HepG2 (cell line): ENCODE measurements around the gene GLTPD2. TPM values are rescaled to one million over a fixed set of nuclear protein-coding genes. Genes with fewer than 3 reads are reported as not detected.
A peak's percentile ranks its signal among the peaks of the same experiment; 100 is the strongest.

Source experiments
- ATAC-seq: fragments of 200-7000 bp; cut with Tn5 transposase; 3 replicates; pipeline ENCODE4 v1.9.1; 2020; ENCODE audit warnings: mild to moderate bottlenecking, moderate library complexity
- BruUV-seq: library from RNA; stranded (reverse); fragments of 400-500 nt; replicated peaks from 2 replicates; lab custom pipeline; 2021; lab: Mats Ljungman, UMichigan
- CTCF ChIA-PET: fragments of 300-600 bp; formaldehyde crosslinking; extraction: SDS; loops from one replicate; lab custom pipeline; 2021; ENCODE audit warnings: low total read pairs, inconsistent platforms, low intra/inter-chr PET ratio; lab: Yijun Ruan, JAX
- POLR2A ChIA-PET: fragments of 350-600 bp; sonication (Branson Sonifier 250); formaldehyde crosslinking; loops from one replicate; lab custom pipeline; 2020; ENCODE audit warnings: antibody characterized with exemption, inconsistent platforms; lab: Yijun Ruan, JAX
- DNase-seq: peaks from one replicate; pipeline ENCODE4 v3.0.0-alpha.2; 2015; ENCODE audit warnings: low spot score
- FAIRE-seq: peaks from 3 replicates; lab custom pipeline; 2011; peaks lifted over from hg19 to GRCh38; lab: Jason Lieb, UNC
- H2AFZ ChIP-seq: one replicate; pipeline ENCODE4 v1.6.1; 2011; ENCODE audit warnings: low read length, inconsistent platforms
- H3K27ac ChIP-seq: fragments of 300-600 bp; 3 replicates; pipeline ENCODE4 v1.8.0; 2011; ENCODE audit warnings: mixed run types, mild to moderate bottlenecking, mixed read lengths, low read length, inconsistent platforms; ENCODE audit not compliant: insufficient read depth; ENCODE audit errors: extremely low read length
- H3K27me3 ChIP-seq, 2 experiments: fragments of 200-600 bp in 1 of 2; 2 replicates in 1 of 2; 3 replicates in 1 of 2; pipeline versions ENCODE4 v1.6.0 to v1.8.0; 2011; ENCODE audit warnings: low read length in 2 of 2, mild to moderate bottlenecking in 2 of 2, moderate library complexity in 2 of 2, inconsistent platforms in 1 of 2; ENCODE audit not compliant: insufficient read depth in 2 of 2, control insufficient read depth in 1 of 2
- H3K36me3 ChIP-seq, 2 experiments: fragments of 200-600 bp in 1 of 2; replicated peaks in 1 of 2; 2 replicates in 1 of 2; 3 replicates in 1 of 2; pipeline versions ENCODE4 v1.5.1 to v1.8.0; 2011; ENCODE audit warnings: low read length in 2 of 2, inconsistent platforms in 1 of 2; ENCODE audit not compliant: insufficient read depth in 2 of 2, control insufficient read depth in 1 of 2
- H3K4me1 ChIP-seq: 2 replicates; pipeline ENCODE4 v1.5.1; 2012; ENCODE audit warnings: low read length, inconsistent platforms; ENCODE audit not compliant: insufficient read depth
- H3K4me2 ChIP-seq: 2 replicates; pipeline ENCODE4 v1.6.0; 2011; ENCODE audit warnings: low read depth, low read length, inconsistent platforms
- H3K4me3 ChIP-seq, 3 experiments: fragments of 200-600 bp in 1 of 3; sonication (generic), shearing (Covaris generic) in 1 of 3; replicated peaks in 1 of 3; 2 replicates each; pipeline ENCODE4 v1.5.1; 2011 to 2016; ENCODE audit warnings: low read length in 3 of 3, inconsistent platforms in 2 of 3, low read depth in 2 of 3, mild to moderate bottlenecking in 2 of 3, control low read depth in 1 of 3, mixed read lengths in 1 of 3; ENCODE audit not compliant: insufficient read depth in 1 of 3
- H3K79me2 ChIP-seq: one replicate; pipeline ENCODE4 v1.6.1; 2011; ENCODE audit warnings: low read length, inconsistent platforms; ENCODE audit not compliant: insufficient read depth
- H3K9ac ChIP-seq: 2 replicates; pipeline ENCODE4 v1.6.0; 2011; ENCODE audit warnings: mild to moderate bottlenecking, low read depth, low read length, inconsistent platforms; ENCODE audit not compliant: insufficient read depth
- H3K9me3 ChIP-seq: 2 replicates; pipeline ENCODE4 v1.5.1; 2012; ENCODE audit warnings: mild to moderate bottlenecking, low read length
- H4K20me1 ChIP-seq: 2 replicates; pipeline ENCODE4 v1.6.0; 2011; ENCODE audit warnings: inconsistent platforms, mild to moderate bottlenecking, low read length, moderate library complexity; ENCODE audit not compliant: insufficient read depth
- CBX5 ChIP-seq: sonication (generic); formaldehyde crosslinking; IDR thresholded peaks from 2 replicates; pipeline ENCODE4 v1.4.0; 2020; ENCODE audit warnings: missing genetic modification reagents, borderline replicate concordance
- KAT7 ChIP-seq: IDR thresholded peaks from 2 replicates; pipeline ENCODE4 v1.6.1; 2018; ENCODE audit warnings: borderline replicate concordance, missing compliant biosample characterization
- NFKB2 ChIP-seq: sonication (generic); formaldehyde crosslinking; IDR thresholded peaks from 2 replicates; pipeline ENCODE4 v1.4.0; 2020; ENCODE audit warnings: missing genetic modification reagents, borderline replicate concordance
- SAP130 ChIP-seq: IDR thresholded peaks from 2 replicates; pipeline ENCODE4 v1.6.1; 2016; ENCODE audit warnings: low read depth
- ZNF101 ChIP-seq: sonication (generic); formaldehyde crosslinking; IDR thresholded peaks from 2 replicates; pipeline ENCODE4 v1.4.0; 2020; ENCODE audit warnings: mild to moderate bottlenecking, low read depth, missing genetic modification reagents, borderline replicate concordance
- ZNF546 ChIP-seq: sonication (generic); formaldehyde crosslinking; conservative IDR thresholded peaks from 2 replicates; pipeline ENCODE4 v1.8.1; 2023; ENCODE audit warnings: mild to moderate bottlenecking, missing genetic modification reagents
- ZNF652 ChIP-seq: IDR thresholded peaks from 2 replicates; pipeline ENCODE4 v1.6.1; 2016; ENCODE audit warnings: low read depth, borderline replicate concordance
- ZNF788 ChIP-seq: sonication (generic); formaldehyde crosslinking; IDR thresholded peaks from 2 replicates; pipeline ENCODE4 v1.5.0; 2020; ENCODE audit warnings: mild to moderate bottlenecking, missing genetic modification reagents, borderline replicate concordance
- ZSCAN20 ChIP-seq: sonication (generic); formaldehyde crosslinking; IDR thresholded peaks from 2 replicates; pipeline ENCODE4 v1.4.0; 2020; ENCODE audit warnings: missing genetic modification reagents, mild to moderate bottlenecking, borderline replicate concordance
- WGBS: methylation state at CpG from one replicate; pipeline ENCODE4 v1.1.6; 2017; ENCODE audit warnings: low lambda C conversion rate; 5-methylcytosine and 5-hydroxymethylcytosine counted together
- in situ Hi-C: cut with HindIII; loops from 2 replicates; pipeline ENCODE4 v1.10.0; 2017; ENCODE audit warnings: low pct_unique_long_range_greater_than_20kb; ENCODE audit not compliant: extremely low pct_ligation_motif_present
- intact Hi-C: fragments of 100-400 bp; cut with micrococcal nuclease; formaldehyde crosslinking; loops from one replicate; pipeline ENCODE4 v1.10.0; 2022; ENCODE audit not compliant: unreplicated experiment
- polyA plus RNA-seq, 8 experiments: library from polyadenylated mRNA; depleted of rRNA in 3 of 8; stranded (reverse) in 7 of 8; unstranded in 1 of 8; fragments of >200 nt; fragmentation: Illumina TruSeq in 4 of 8; extraction: Trizol in 4 of 8; gene quantifications; 2 replicates each; pipeline versions ENCODE4 v1.2.1 to v1.2.3, GENCODE V29; 2011 to 2016; ENCODE audit warnings: low read depth in 4 of 8, missing spikeins in 1 of 8, mixed read lengths in 1 of 8; ENCODE audit not compliant: insufficient read depth in 1 of 8
- total RNA-seq, 5 experiments: library from RNA; depleted of rRNA; stranded (reverse); fragments of >200 nt; fragmentation: Illumina TruSeq; extraction: Trizol; gene quantifications; 2 replicates each; pipeline ENCODE4 v1.2.3, GENCODE V29; 2016; ENCODE audit warnings: low read depth in 1 of 5
- TF ChIP-seq, protein P1 (sequence below): sonication (generic); formaldehyde crosslinking; IDR thresholded peaks from 2 replicates; pipeline ENCODE4 v1.4.0; 2020; ENCODE audit warnings: mild to moderate bottlenecking, missing genetic modification reagents
- TF ChIP-seq, protein P2 (sequence below): IDR thresholded peaks from 2 replicates; pipeline ENCODE4 v1.6.1; 2016; ENCODE audit warnings: missing biosample characterization, missing genetic modification reagents, low read depth
- TF ChIP-seq, protein P3 (sequence below): sonication (generic); formaldehyde crosslinking; IDR thresholded peaks from 2 replicates; pipeline ENCODE4 v1.5.0; 2020; ENCODE audit warnings: mild to moderate bottlenecking, missing genetic modification reagents, borderline replicate concordance

Gene GLTPD2
- total and polyA plus RNA-seq, 2 of the 13 experiments (the other 11 are each of a cell fraction or from before 2014, with no cell fraction given): 7.5 to 12.9 TPM

DNA sequence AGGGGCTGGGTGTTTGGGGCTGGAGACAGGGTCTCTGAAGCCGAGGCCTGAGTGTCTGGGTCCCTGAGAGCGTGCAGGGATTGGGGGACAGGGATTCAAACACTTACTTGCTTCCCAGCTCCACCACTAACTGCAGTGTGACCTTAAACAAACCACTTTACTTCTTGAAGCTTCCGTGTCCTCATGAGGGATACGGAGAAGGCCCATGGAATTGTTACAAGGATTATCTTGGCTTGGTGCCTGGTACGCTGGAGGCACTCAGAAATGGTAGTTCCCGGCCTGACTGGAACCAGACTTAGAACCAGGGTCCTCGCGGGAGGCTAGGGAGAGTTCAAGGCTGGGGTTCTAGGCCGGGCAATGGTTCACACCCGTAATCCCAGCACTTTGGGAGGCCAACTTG, 46.1 kb upstream of the GLTPD2 start:
- FAIRE-seq: no peak
- WGBS: 33% methylated on average over 7 of the region's 10 CpGs
- intact Hi-C loops (no loop called here), in situ Hi-C loops (no loop called here)
- DNase-seq: no peak
- Histone ChIP-seq H2AFZ (no peak overlapping the region), H3K27me3 (peaks cover 2 to 24% of the 10 kb centered on the region in 2 experiments; a peak in 3 of 5 replicates), H3K79me2 (no peaks in the 10 kb centered on the region), H3K4me1 (peaks cover 67% of the 10 kb centered on the region), H3K36me3 (no peaks in the 10 kb centered on the region; a peak in 1 of 5 replicates), H3K27ac (no peak overlapping the region), H3K9me3 (no peaks in the 10 kb centered on the region), H4K20me1 (no peaks in the 10 kb centered on the region), H3K9ac (no peak overlapping the region), H3K4me2 (peak overlapping the region; percentile 31; the same call in 1 of the 2 replicates), H3K4me3 (no peak overlapping the region)
- BruUV-seq: no TSS peak
- no peak for ATAC-seq
- ChIA-PET POLR2A (interaction anchor here (1.1 to 3.8 kb wide), 2 partner anchors 36 to 45 kb away, joined by 3 to 14 read pairs; partner anchors contain the start of gene GLTPD2), CTCF (no interaction called here)
- TF ChIP-seq, protein P1, sequence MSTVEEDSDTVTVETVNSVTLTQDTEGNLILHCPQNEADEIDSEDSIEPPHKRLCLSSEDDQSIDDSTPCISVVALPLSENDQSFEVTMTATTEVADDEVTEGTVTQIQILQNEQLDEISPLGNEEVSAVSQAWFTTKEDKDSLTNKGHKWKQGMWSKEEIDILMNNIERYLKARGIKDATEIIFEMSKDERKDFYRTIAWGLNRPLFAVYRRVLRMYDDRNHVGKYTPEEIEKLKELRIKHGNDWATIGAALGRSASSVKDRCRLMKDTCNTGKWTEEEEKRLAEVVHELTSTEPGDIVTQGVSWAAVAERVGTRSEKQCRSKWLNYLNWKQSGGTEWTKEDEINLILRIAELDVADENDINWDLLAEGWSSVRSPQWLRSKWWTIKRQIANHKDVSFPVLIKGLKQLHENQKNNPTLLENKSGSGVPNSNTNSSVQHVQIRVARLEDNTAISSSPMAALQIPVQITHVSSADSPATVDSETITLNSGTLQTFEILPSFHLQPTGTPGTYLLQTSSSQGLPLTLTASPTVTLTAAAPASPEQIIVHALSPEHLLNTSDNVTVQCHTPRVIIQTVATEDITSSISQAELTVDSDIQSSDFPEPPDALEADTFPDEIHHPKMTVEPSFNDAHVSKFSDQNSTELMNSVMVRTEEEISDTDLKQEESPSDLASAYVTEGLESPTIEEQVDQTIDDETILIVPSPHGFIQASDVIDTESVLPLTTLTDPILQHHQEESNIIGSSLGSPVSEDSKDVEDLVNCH (CRISPR knock-in tag): no peak
- TF ChIP-seq, protein P2, sequence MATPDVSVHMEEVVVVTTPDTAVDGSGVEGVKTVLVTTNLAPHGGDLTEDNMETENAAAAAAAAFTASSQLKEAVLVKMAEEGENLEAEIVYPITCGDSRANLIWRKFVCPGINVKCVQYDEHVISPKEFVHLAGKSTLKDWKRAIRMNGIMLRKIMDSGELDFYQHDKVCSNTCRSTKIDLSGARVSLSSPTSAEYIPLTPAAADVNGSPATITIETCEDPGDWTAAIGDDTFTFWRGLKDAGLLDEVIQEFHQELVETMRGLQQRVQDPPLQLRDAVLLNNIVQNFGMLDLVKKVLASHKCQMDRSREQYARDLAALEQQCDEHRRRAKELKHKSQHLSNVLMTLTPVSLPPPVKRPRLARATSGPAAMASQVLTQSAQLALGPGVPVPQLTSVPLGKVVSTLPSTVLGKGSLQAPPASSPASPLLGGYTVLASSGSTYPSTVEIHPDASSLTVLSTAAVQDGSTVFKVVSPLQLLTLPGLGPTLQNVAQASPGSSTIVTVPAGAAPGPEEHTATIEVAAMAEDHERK: no peak
- TF ChIP-seq SAP130 (CRISPR knock-in tag) (no peak), ZSCAN20 (no peak), ZNF652 (no peak), ZNF101 (no peak), ZNF546 (no peak), ZNF788 (CRISPR knock-in tag) (no peak), KAT7 (CRISPR knock-in tag) (no peak), CBX5 (no peak), NFKB2 (CRISPR knock-in tag) (no peak)
- TF ChIP-seq, protein P3, sequence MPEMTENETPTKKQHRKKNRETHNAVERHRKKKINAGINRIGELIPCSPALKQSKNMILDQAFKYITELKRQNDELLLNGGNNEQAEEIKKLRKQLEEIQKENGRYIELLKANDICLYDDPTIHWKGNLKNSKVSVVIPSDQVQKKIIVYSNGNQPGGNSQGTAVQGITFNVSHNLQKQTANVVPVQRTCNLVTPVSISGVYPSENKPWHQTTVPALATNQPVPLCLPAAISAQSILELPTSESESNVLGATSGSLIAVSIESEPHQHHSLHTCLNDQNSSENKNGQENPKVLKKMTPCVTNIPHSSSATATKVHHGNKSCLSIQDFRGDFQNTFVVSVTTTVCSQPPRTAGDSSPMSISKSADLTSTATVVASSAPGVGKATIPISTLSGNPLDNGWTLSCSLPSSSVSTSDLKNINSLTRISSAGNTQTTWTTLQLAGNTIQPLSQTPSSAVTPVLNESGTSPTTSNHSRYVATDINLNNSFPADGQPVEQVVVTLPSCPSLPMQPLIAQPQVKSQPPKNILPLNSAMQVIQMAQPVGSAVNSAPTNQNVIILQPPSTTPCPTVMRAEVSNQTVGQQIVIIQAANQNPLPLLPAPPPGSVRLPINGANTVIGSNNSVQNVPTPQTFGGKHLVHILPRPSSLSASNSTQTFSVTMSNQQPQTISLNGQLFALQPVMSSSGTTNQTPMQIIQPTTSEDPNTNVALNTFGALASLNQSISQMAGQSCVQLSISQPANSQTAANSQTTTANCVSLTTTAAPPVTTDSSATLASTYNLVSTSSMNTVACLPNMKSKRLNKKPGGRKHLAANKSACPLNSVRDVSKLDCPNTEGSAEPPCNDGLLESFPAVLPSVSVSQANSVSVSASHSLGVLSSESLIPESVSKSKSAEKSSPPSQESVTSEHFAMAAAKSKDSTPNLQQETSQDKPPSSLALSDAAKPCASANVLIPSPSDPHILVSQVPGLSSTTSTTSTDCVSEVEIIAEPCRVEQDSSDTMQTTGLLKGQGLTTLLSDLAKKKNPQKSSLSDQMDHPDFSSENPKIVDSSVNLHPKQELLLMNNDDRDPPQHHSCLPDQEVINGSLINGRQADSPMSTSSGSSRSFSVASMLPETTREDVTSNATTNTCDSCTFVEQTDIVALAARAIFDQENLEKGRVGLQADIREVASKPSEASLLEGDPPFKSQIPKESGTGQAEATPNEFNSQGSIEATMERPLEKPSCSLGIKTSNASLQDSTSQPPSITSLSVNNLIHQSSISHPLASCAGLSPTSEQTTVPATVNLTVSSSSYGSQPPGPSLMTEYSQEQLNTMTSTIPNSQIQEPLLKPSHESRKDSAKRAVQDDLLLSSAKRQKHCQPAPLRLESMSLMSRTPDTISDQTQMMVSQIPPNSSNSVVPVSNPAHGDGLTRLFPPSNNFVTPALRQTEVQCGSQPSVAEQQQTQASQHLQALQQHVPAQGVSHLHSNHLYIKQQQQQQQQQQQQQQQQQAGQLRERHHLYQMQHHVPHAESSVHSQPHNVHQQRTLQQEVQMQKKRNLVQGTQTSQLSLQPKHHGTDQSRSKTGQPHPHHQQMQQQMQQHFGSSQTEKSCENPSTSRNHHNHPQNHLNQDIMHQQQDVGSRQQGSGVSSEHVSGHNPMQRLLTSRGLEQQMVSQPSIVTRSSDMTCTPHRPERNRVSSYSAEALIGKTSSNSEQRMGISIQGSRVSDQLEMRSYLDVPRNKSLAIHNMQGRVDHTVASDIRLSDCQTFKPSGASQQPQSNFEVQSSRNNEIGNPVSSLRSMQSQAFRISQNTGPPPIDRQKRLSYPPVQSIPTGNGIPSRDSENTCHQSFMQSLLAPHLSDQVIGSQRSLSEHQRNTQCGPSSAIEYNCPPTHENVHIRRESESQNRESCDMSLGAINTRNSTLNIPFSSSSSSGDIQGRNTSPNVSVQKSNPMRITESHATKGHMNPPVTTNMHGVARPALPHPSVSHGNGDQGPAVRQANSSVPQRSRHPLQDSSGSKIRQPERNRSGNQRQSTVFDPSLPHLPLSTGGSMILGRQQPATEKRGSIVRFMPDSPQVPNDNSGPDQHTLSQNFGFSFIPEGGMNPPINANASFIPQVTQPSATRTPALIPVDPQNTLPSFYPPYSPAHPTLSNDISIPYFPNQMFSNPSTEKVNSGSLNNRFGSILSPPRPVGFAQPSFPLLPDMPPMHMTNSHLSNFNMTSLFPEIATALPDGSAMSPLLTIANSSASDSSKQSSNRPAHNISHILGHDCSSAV (CRISPR knock-in tag): no peak
